ENCODE results near the gene GSTK1.
A peak's percentile ranks its signal among the peaks of the same experiment; 100 is the strongest.

GSTK1 gene

GRCh38 chr7:143299346-143299745, 36.1 kb downstream of the GSTK1 start:
- peak; percentile 57 for DNase-seq (ENCODE audit: low spot score)

- no peak for DNase-seq (ENCODE audit: low spot score)
These were observed 36.6 kb downstream of the GSTK1 start for GRCh38 chr7:143299840-143300239.

GRCh38 chr7:143300959-143301935, 38.0 kb downstream of the GSTK1 start:
- no peak for DNase-seq (ENCODE audit: low spot score)

- no peak for DNase-seq (ENCODE audit: low spot score)
These were observed 40.5 kb downstream of the GSTK1 start for GRCh38 chr7:143303733-143304132.

GRCh38 chr7:143304938-143305337, 41.7 kb downstream of the GSTK1 start:
- no peak for DNase-seq (ENCODE audit: low spot score)

GRCh38 chr7:143305423-143306070, 42.3 kb downstream of the GSTK1 start:
- peak; percentile 57 for DNase-seq (ENCODE audit: low spot score)

GRCh38 chr7:143308632-143309031, 45.4 kb downstream of the GSTK1 start:
- DNase-seq (ENCODE audit: low spot score), result no peak

- no peak for DNase-seq (ENCODE audit: low spot score)
These were observed 50.9 kb downstream of the GSTK1 start for GRCh38 chr7:143314127-143314526.

- no peak for DNase-seq (ENCODE audit: low spot score)
These were observed 52.5 kb downstream of the GSTK1 start, which contains the start of gene CLCN1 for GRCh38 chr7:143315776-143316175. TSS of gene CLCN1 (plus strand) at chr7:143316111. CDS start at chr7:143316213, 102 bp downstream.

GRCh38 chr7:143316492-143316891, 53.3 kb downstream of the GSTK1 start:
- no peak for DNase-seq (ENCODE audit: low spot score)

GRCh38 chr7:143318661-143319060, 55.4 kb downstream of the GSTK1 start:
- DNase-seq (ENCODE audit: low spot score), result peak; percentile 18
